ENCODE measurements around the gene SORCS1.

SORCS1 gene

GRCh38 chr10:107160866-107161265 is 3.6 kb downstream of the SORCS1 start:
- no peaks in the 10 kb centered on the region for H3K79me2 ChIP-seq
- no peaks in the 10 kb centered on the region for H3K36me3 ChIP-seq (ENCODE audit: control insufficient read depth, insufficient read depth, low read length)
- H3K9ac ChIP-seq, result no peak overlapping the region
- H3K4me2 ChIP-seq (ENCODE audit: low read length), result no peak overlapping the region
- no peak overlapping the region for H3K4me3 ChIP-seq (ENCODE audit: low read depth, low read length)
- no peak overlapping the region for H3K27ac ChIP-seq
- no peaks in the 10 kb centered on the region for H3K9me3 ChIP-seq (ENCODE audit: control insufficient read depth, low read length)
- H3K27me3 ChIP-seq (ENCODE audit: control insufficient read depth, insufficient read depth, low read length), result no peaks in the 10 kb centered on the region
- H2AFZ ChIP-seq, result no peak overlapping the region
- no peaks in the 10 kb centered on the region for H3K4me1 ChIP-seq
- TF ChIP-seq CTCF (IDR thresholded peaks at IDR 0.05), result no peak

- H3K27me3 ChIP-seq (ENCODE audit: control insufficient read depth, insufficient read depth, low read length), result no peaks in the 10 kb centered on the region
- no peak overlapping the region for H3K4me3 ChIP-seq (ENCODE audit: low read depth, low read length)
- H3K79me2 ChIP-seq, result no peaks in the 10 kb centered on the region
- H3K4me2 ChIP-seq (ENCODE audit: low read length), result no peak overlapping the region
- H3K27ac ChIP-seq, result no peak overlapping the region
- H3K9ac ChIP-seq, result no peak overlapping the region
- no peak for TF ChIP-seq CTCF (IDR thresholded peaks at IDR 0.05)
- H3K36me3 ChIP-seq (ENCODE audit: control insufficient read depth, insufficient read depth, low read length), result no peaks in the 10 kb centered on the region
- no peaks in the 10 kb centered on the region for H3K9me3 ChIP-seq (ENCODE audit: control insufficient read depth, low read length)
- no peak overlapping the region for H2AFZ ChIP-seq
- no peaks in the 10 kb centered on the region for H3K4me1 ChIP-seq
Observed at GRCh38 chr10:107159871-107160270, 4.6 kb downstream of the SORCS1 start.

GRCh38 chr10:107157071-107157470 is 7.4 kb downstream of the SORCS1 start:
- Histone ChIP-seq H3K4me2 (ENCODE audit: low read length) (no peak overlapping the region), H2AFZ (no peak overlapping the region), H3K4me3 (ENCODE audit: low read depth, low read length) (no peak overlapping the region), H3K9me3 (ENCODE audit: control insufficient read depth, low read length) (no peaks in the 10 kb centered on the region), H3K4me1 (no peaks in the 10 kb centered on the region), H3K36me3 (ENCODE audit: control insufficient read depth, insufficient read depth, low read length) (no peaks in the 10 kb centered on the region), H3K79me2 (no peaks in the 10 kb centered on the region), H3K27me3 (ENCODE audit: control insufficient read depth, insufficient read depth, low read length) (no peaks in the 10 kb centered on the region), H3K9ac (no peak overlapping the region), H3K27ac (no peak overlapping the region)
- no peak for TF ChIP-seq CTCF (IDR thresholded peaks at IDR 0.05)

- Histone ChIP-seq H3K4me2 (ENCODE audit: low read length) (no peak overlapping the region), H3K79me2 (no peaks in the 10 kb centered on the region), H3K4me1 (no peaks in the 10 kb centered on the region), H3K27me3 (ENCODE audit: control insufficient read depth, insufficient read depth, low read length) (no peaks in the 10 kb centered on the region), H3K36me3 (ENCODE audit: control insufficient read depth, insufficient read depth, low read length) (no peaks in the 10 kb centered on the region), H3K9ac (no peak overlapping the region), H3K9me3 (ENCODE audit: control insufficient read depth, low read length) (no peaks in the 10 kb centered on the region), H3K27ac (no peak overlapping the region), H3K4me3 (ENCODE audit: low read depth, low read length) (no peak overlapping the region), H2AFZ (no peak overlapping the region)
- TF ChIP-seq CTCF (IDR thresholded peaks at IDR 0.05), result no peak
Observed at GRCh38 chr10:107152087-107152486, 12.4 kb downstream of the SORCS1 start.

GRCh38 chr10:107148906-107149305 is 15.6 kb downstream of the SORCS1 start:
- Histone ChIP-seq H3K27ac (no peak overlapping the region), H3K36me3 (ENCODE audit: control insufficient read depth, insufficient read depth, low read length) (no peaks in the 10 kb centered on the region), H3K4me1 (no peaks in the 10 kb centered on the region), H2AFZ (no peak overlapping the region), H3K9me3 (ENCODE audit: control insufficient read depth, low read length) (no peaks in the 10 kb centered on the region), H3K4me3 (ENCODE audit: low read depth, low read length) (no peak overlapping the region), H3K27me3 (ENCODE audit: control insufficient read depth, insufficient read depth, low read length) (no peaks in the 10 kb centered on the region), H3K79me2 (no peaks in the 10 kb centered on the region), H3K4me2 (ENCODE audit: low read length) (no peak overlapping the region), H3K9ac (no peak overlapping the region)
- TF ChIP-seq CTCF (IDR thresholded peaks at IDR 0.05), result no peak
